ENCODE data around the gene NUAK1. TPM values are rescaled to one million over a fixed set of nuclear protein-coding genes. Genes with fewer than 3 reads are reported as not detected.
"Not testable (repeated sequence)": the region's sequence is repeated elsewhere in the genome, so short reads cannot be mapped to it uniquely, and the experiment has no call there.

NUAK1 gene
- total RNA-seq, 1 experiment from 2014 or later = 7.4 TPM

- DNase-seq (ENCODE audit: low read depth, low spot score) (no peak), ATAC-seq (no peak)
- TF ChIP-seq REST (IDR thresholded peaks at IDR 0.05; ENCODE audit: low read depth) = no peak
- no peak for TF ChIP-seq CTCF (IDR thresholded peaks at IDR 0.05 in 2 of 3, conservative IDR thresholded peaks at IDR 0.05 in 1 of 3; ENCODE audit: borderline replicate concordance in 1 of 3, insufficient read depth in 1 of 3, low read depth in 2 of 3, low read length in 2 of 3)
- TF ChIP-seq ATF3 (IDR thresholded peaks at IDR 0.05) = no peak
- TF ChIP-seq CBX3 (IDR thresholded peaks at IDR 0.05; ENCODE audit: low read depth) = no peak
- TF ChIP-seq EZH2phosphoT487 (IDR thresholded peaks at IDR 0.05; ENCODE audit: borderline replicate concordance) = no peak
- TF ChIP-seq ZBTB33 (IDR thresholded peaks at IDR 0.05; ENCODE audit: extremely low read depth, insufficient replicate concordance, low read length) = no peak
- no peak for TF ChIP-seq ZFX (IDR thresholded peaks at IDR 0.05)
- TF ChIP-seq JUND (IDR thresholded peaks at IDR 0.05) = no peak
- TF ChIP-seq EGR1 (IDR thresholded peaks at IDR 0.05; ENCODE audit: low read depth) = no peak
- TF ChIP-seq SRF (IDR thresholded peaks at IDR 0.05; ENCODE audit: low read depth) = no peak
- TF ChIP-seq RAD21 (IDR thresholded peaks at IDR 0.05; ENCODE audit: low read depth) = no peak
- TF ChIP-seq ZNF274 (IDR thresholded peaks at IDR 0.05; ENCODE audit: low read depth, low read length) = no peak
- no peak overlapping the region for H3K27ac ChIP-seq (ENCODE audit: low read depth, low read length)
- H3K9me3 ChIP-seq (ENCODE audit: control insufficient read depth in 1 of 2, insufficient read depth in 1 of 2, low read depth in 1 of 2, low read length in 2 of 2) = no peaks in the 10 kb centered on the region; a peak in 1 of 4 replicates
- POLR2A ChIA-PET = interaction anchor here (0.7 kb wide), 1 partner anchor 326 kb away, joined by 4 read pairs; no protein-coding TSS in a partner anchor
- intact Hi-C loops (cut with micrococcal nuclease) = no loop called here
- no peak overlapping the region for H3K9ac ChIP-seq (ENCODE audit: low read length)
- no peaks in the 10 kb centered on the region for H4K20me1 ChIP-seq (ENCODE audit: insufficient read depth)
- no peaks in the 10 kb centered on the region for H3K9me2 ChIP-seq (ENCODE audit: insufficient read depth)
- H3K27me3 ChIP-seq (ENCODE audit: insufficient read depth, low read length) = peaks cover 6% of the 10 kb centered on the region; the same call in 1 of the 2 replicates
- H3K36me3 ChIP-seq (ENCODE audit: control insufficient read depth in 1 of 2, insufficient read depth in 2 of 2, low read length in 2 of 2) = no peaks in the 10 kb centered on the region
- H3K4me1 ChIP-seq (ENCODE audit: control insufficient read depth in 1 of 2, insufficient read depth in 2 of 2, low read length in 2 of 2) = no peaks in the 10 kb centered on the region
- CTCF ChIA-PET = no interaction called here
- no peak overlapping the region for H2AFZ ChIP-seq (ENCODE audit: low read depth, low read length, poor library complexity, severe bottlenecking)
- H3K4me3 ChIP-seq (replicated peaks in 1 of 2; ENCODE audit: low read depth in 1 of 2, low read length in 2 of 2) = no peak overlapping the region
- no peak overlapping the region for H3K4me2 ChIP-seq (ENCODE audit: low read length)
- BruUV-seq (replicated peaks) = no TSS peak
- RAD21 ChIA-PET (ENCODE audit: low non-redundant PET in 1 of 2, low total read pairs in 2 of 2, uncharacterized antibody in 2 of 2, unreplicated experiment in 2 of 2) = no interaction called here
- no peaks in the 10 kb centered on the region for H3K79me2 ChIP-seq (ENCODE audit: insufficient read depth, low read length)
Measured at GRCh38 chr12:106018286-106018685, 120.5 kb downstream of the NUAK1 start.

GRCh38 chr12:106016601-106017278, 122.0 kb downstream of the NUAK1 start:
- H3K36me3 ChIP-seq (ENCODE audit: control insufficient read depth in 1 of 2, insufficient read depth in 2 of 2, low read length in 2 of 2); H3K9me3 ChIP-seq (ENCODE audit: control insufficient read depth in 1 of 2, insufficient read depth in 1 of 2, low read depth in 1 of 2, low read length in 2 of 2); POLR2A ChIA-PET; DNase-seq (ENCODE audit: low read depth, low spot score); H2AFZ ChIP-seq (ENCODE audit: low read depth, low read length, poor library complexity, severe bottlenecking); H3K4me1 ChIP-seq (ENCODE audit: control insufficient read depth in 1 of 2, insufficient read depth in 2 of 2, low read length in 2 of 2); BruUV-seq (replicated peaks); H3K79me2 ChIP-seq (ENCODE audit: insufficient read depth, low read length); CTCF ChIA-PET; H3K4me2 ChIP-seq (ENCODE audit: low read length); RAD21 ChIA-PET (ENCODE audit: low non-redundant PET in 1 of 2, low total read pairs in 2 of 2, uncharacterized antibody in 2 of 2, unreplicated experiment in 2 of 2); H3K9ac ChIP-seq (ENCODE audit: low read length); H3K27ac ChIP-seq (ENCODE audit: low read depth, low read length); H4K20me1 ChIP-seq (ENCODE audit: insufficient read depth); H3K4me3 ChIP-seq (replicated peaks in 1 of 2; ENCODE audit: low read depth in 1 of 2, low read length in 2 of 2); H3K9me2 ChIP-seq (ENCODE audit: insufficient read depth); ATAC-seq; intact Hi-C loops (cut with micrococcal nuclease): not testable (repeated sequence)
- H3K27me3 ChIP-seq (ENCODE audit: insufficient read depth, low read length) = peaks cover 16% of the 10 kb centered on the region; the same call in 1 of the 2 replicates

All from HCT116 (cell line).